CD4-positive, CD25-positive, alpha-beta regulatory T cell (primary cell): ENCODE measurements around the gene EFL1. TPM values are rescaled to one million over a fixed set of nuclear protein-coding genes. Genes with fewer than 3 reads are reported as not detected.

Experiments used
- ATAC-seq, 2 donors: fragments of 150-1000 bp; cut with Tn5 transposase; one replicate each; pipeline ENCODE4 v1.10.0; 2021; ENCODE audit warnings: low read depth in 2 of 2, moderate number of reproducible peaks in 2 of 2, moderate library complexity in 1 of 2
- DNase-seq, 3 donors: peaks; one replicate each; pipeline versions ENCODE4 v3.0.0 to v3.0.0-alpha.2; 2012 to 2022; ENCODE audit warnings: mixed read lengths in 1 of 3
- H3K27ac ChIP-seq: one replicate; pipeline ENCODE4 v1.7.0; 2013; ENCODE audit warnings: mild to moderate bottlenecking, low read length; ENCODE audit not compliant: insufficient read depth, poor library complexity, severe bottlenecking
- H3K27me3 ChIP-seq: one replicate; pipeline ENCODE4 v1.7.0; 2013; ENCODE audit warnings: low read length; ENCODE audit not compliant: control insufficient read depth, insufficient read depth
- H3K36me3 ChIP-seq: one replicate; pipeline ENCODE4 v1.7.0; 2013; ENCODE audit warnings: mild to moderate bottlenecking, low read length, moderate library complexity; ENCODE audit not compliant: control insufficient read depth, insufficient read depth
- H3K4me1 ChIP-seq: 2 replicates; pipeline ENCODE4 v1.7.0; 2013; ENCODE audit warnings: mild to moderate bottlenecking, low read length; ENCODE audit not compliant: insufficient read depth, control insufficient read depth, poor library complexity, severe bottlenecking
- H3K4me3 ChIP-seq: one replicate; pipeline ENCODE4 v1.7.0; 2013; ENCODE audit warnings: low read depth, mild to moderate bottlenecking, low read length, moderate library complexity
- H3K9me3 ChIP-seq, 2 experiments: 1 replicate in 1 of 2; 2 replicates in 1 of 2; pipeline ENCODE4 v1.7.0; 2013; ENCODE audit warnings: low read length in 2 of 2, mild to moderate bottlenecking in 1 of 2, moderate library complexity in 1 of 2; ENCODE audit not compliant: control insufficient read depth in 2 of 2
- H3K27ac Mint-ChIP-seq, 3 donors: one replicate each; pipeline ENCODE4 v1.8.0; 2020 to 2022; ENCODE audit warnings: mild to moderate bottlenecking in 3 of 3, mixed read lengths in 3 of 3, moderate library complexity in 2 of 3
- H3K27me3 Mint-ChIP-seq: one replicate; pipeline ENCODE4 v1.8.0; 2022; ENCODE audit warnings: mild to moderate bottlenecking, mixed read lengths
- H3K36me3 Mint-ChIP-seq: one replicate; pipeline ENCODE4 v1.8.0; 2020; ENCODE audit warnings: mixed read lengths
- H3K4me1 Mint-ChIP-seq, 4 donors: one replicate each; pipeline ENCODE4 v1.8.0; 2020 to 2022; ENCODE audit warnings: mixed read lengths in 4 of 4, mild to moderate bottlenecking in 1 of 4
- H3K4me3 Mint-ChIP-seq, 4 donors: one replicate each; pipeline ENCODE4 v1.8.0; 2020 to 2022; ENCODE audit warnings: mild to moderate bottlenecking in 4 of 4, mixed read lengths in 4 of 4, moderate library complexity in 3 of 4
- H3K9me3 Mint-ChIP-seq, 7 donors: one replicate each; pipeline ENCODE4 v1.8.0; 2020 to 2022; ENCODE audit warnings: mixed read lengths in 7 of 7, mild to moderate bottlenecking in 3 of 7, moderate library complexity in 2 of 7
- polyA plus RNA-seq, 4 donors: library from polyadenylated mRNA; unstranded; fragments of 300-500 nt; fragmentation: Illumina TruSeq; gene quantifications; one replicate each; pipeline ENCODE4 v1.2.3, GENCODE V29; 2021
- total RNA-seq: library from RNA; stranded (reverse); gene quantifications from one replicate; pipeline ENCODE4 v1.2.3, GENCODE V29; 2022

The EFL1 gene
- total and polyA plus RNA-seq, 5 donors from 2014 or later = 11.6 to 18.2 (median 16.3) TPM

DNA sequence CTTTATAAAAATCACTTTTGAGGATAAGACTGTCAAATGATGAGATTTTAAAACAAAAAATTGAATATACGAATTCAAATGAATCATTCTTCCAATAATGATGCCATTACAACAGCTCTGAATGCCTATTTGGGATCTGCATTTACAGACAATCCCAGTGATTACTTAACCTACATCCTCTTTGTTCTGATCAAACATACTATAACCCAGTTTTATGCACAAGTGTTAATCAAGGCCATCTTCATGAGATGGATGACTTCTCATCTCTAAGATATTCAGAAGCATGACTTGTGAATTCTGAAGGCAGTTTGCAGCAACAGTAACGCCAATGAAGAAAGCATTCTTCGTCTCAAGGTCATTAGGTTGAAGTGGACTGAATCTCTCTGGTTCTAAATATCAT lies 126.4 kb downstream of the EFL1 start:
- Histone ChIP-seq H3K4me3 (no peak overlapping the region), H3K27ac (no peak overlapping the region), H3K27me3 (no peaks in the 10 kb centered on the region), H3K9me3 (no peaks in the 10 kb centered on the region), H3K4me1 (no peaks in the 10 kb centered on the region), H3K36me3 (peaks cover 27% of the 10 kb centered on the region)
- Mint-ChIP-seq H3K36me3 (peaks cover 48% of the 10 kb centered on the region), H3K4me1 (peaks cover 5 to 16% (median 9%) of the 10 kb centered on the region in 4 donors), H3K27ac (no peak overlapping the region), H3K27me3 (no peaks in the 10 kb centered on the region), H3K4me3 (no peak overlapping the region), H3K9me3 (no peaks in the 10 kb centered on the region)
- DNase-seq = no peak
- ATAC-seq = no peak

GRCh38 chr15:82135638-82136037 lies 126.9 kb downstream of the EFL1 start:
- H3K4me1 ChIP-seq = no peaks in the 10 kb centered on the region
- no peaks in the 10 kb centered on the region for H3K27me3 ChIP-seq
- Mint-ChIP-seq H3K36me3 (peaks cover 50% of the 10 kb centered on the region), H3K4me3 (no peak overlapping the region), H3K27ac (no peak overlapping the region), H3K9me3 (no peaks in the 10 kb centered on the region), H3K4me1 (peaks cover 5 to 12% (median 9%) of the 10 kb centered on the region in 4 donors), H3K27me3 (no peaks in the 10 kb centered on the region)
- no peak for ATAC-seq
- no peak overlapping the region for H3K27ac ChIP-seq
- no peaks in the 10 kb centered on the region for H3K9me3 ChIP-seq
- peaks cover 29% of the 10 kb centered on the region for H3K36me3 ChIP-seq
- no peak overlapping the region for H3K4me3 ChIP-seq
- no peak for DNase-seq

- H3K4me3 Mint-ChIP-seq = no peak overlapping the region
- no peaks in the 10 kb centered on the region for H3K27me3 Mint-ChIP-seq
- Histone ChIP-seq H3K36me3 (peaks cover 39% of the 10 kb centered on the region), H3K27ac (no peak overlapping the region), H3K27me3 (no peaks in the 10 kb centered on the region), H3K4me3 (no peak overlapping the region), H3K9me3 (no peaks in the 10 kb centered on the region), H3K4me1 (no peaks in the 10 kb centered on the region)
- no peaks in the 10 kb centered on the region for H3K9me3 Mint-ChIP-seq
- no peak for ATAC-seq
- no peak for DNase-seq
- H3K36me3 Mint-ChIP-seq = peaks cover 58% of the 10 kb centered on the region
- peaks cover 0 to 2% (median under 1%) of the 10 kb centered on the region in 4 donors for H3K4me1 Mint-ChIP-seq
- no peak overlapping the region for H3K27ac Mint-ChIP-seq
Measured at GRCh38 chr15:82134461-82134860, 128.1 kb downstream of the EFL1 start.

- Mint-ChIP-seq H3K9me3 (no peaks in the 10 kb centered on the region), H3K27ac (peak overlapping the region in 2 of 3 donors; percentile 16 to 20), H3K27me3 (no peaks in the 10 kb centered on the region), H3K4me1 (peaks cover 0 to 1% (median 0%) of the 10 kb centered on the region in 4 donors), H3K4me3 (no peak overlapping the region), H3K36me3 (peaks cover 62% of the 10 kb centered on the region)
- Histone ChIP-seq H3K4me1 (no peaks in the 10 kb centered on the region), H3K36me3 (peaks cover 47% of the 10 kb centered on the region), H3K27me3 (no peaks in the 10 kb centered on the region), H3K27ac (no peak overlapping the region), H3K9me3 (no peaks in the 10 kb centered on the region), H3K4me3 (no peak overlapping the region)
- DNase-seq (no peak), ATAC-seq (no peak)
Measured at GRCh38 chr15:82133251-82133650, 129.3 kb downstream of the EFL1 start.

DNA sequence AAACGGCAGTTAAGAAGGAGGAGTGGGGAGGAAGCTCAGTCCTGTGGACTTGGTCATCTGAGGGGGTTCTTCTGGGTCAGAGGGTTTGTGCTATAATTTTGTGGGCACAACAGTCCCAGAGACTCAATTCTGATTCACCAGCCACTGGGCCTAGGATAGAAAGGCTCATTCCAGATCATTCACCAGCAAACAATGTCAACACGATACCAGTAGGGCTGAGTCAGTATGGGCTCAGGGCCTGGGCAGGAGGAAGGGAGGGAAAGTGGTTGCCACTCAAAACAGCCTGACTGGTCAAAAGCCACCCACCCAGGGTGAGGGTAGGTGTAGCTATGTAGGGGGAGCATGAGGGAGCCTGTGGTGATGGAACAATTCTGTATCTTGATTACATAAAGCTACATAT lies 129.8 kb downstream of the EFL1 start:
- no peak overlapping the region for H3K27ac Mint-ChIP-seq
- ATAC-seq (no peak), DNase-seq (no peak)
- Histone ChIP-seq H3K9me3 (no peaks in the 10 kb centered on the region), H3K4me3 (no peak overlapping the region), H3K27ac (no peak overlapping the region), H3K36me3 (peaks cover 45% of the 10 kb centered on the region), H3K27me3 (no peaks in the 10 kb centered on the region), H3K4me1 (no peaks in the 10 kb centered on the region)
- peaks cover 61% of the 10 kb centered on the region for H3K36me3 Mint-ChIP-seq
- H3K4me3 Mint-ChIP-seq = no peak overlapping the region
- H3K9me3 Mint-ChIP-seq = no peaks in the 10 kb centered on the region
- peaks cover 0 to 1% (median 0%) of the 10 kb centered on the region in 4 donors for H3K4me1 Mint-ChIP-seq
- no peaks in the 10 kb centered on the region for H3K27me3 Mint-ChIP-seq

DNA sequence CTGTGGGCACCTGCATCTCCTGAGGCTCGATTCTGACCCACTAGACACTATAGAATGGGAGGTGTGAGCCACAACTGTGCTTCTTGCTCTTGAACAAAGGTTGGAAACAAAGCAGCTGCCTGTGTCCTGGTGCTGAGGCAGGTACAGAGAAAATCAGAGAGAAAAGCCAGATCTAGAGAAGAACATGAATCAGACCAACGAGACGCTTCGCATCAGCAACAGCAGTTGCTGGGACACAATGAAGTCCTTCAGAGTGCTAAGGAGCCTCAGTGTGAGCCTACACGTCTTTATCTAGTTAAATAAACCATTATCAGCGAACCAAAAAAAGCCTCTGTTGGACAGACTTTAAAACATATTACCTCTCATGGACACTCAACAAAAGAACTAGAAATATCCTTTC lies 130.4 kb downstream of the EFL1 start:
- no peak overlapping the region for H3K4me3 Mint-ChIP-seq
- no peak for DNase-seq
- H3K4me3 ChIP-seq = no peak overlapping the region
- H3K36me3 Mint-ChIP-seq = peaks cover 58% of the 10 kb centered on the region
- no peaks in the 10 kb centered on the region for H3K9me3 ChIP-seq
- H3K27me3 Mint-ChIP-seq = no peaks in the 10 kb centered on the region
- peaks cover 40% of the 10 kb centered on the region for H3K36me3 ChIP-seq
- H3K9me3 Mint-ChIP-seq = no peaks in the 10 kb centered on the region
- no peak for ATAC-seq
- H3K27me3 ChIP-seq = no peaks in the 10 kb centered on the region
- H3K4me1 ChIP-seq = no peaks in the 10 kb centered on the region
- H3K27ac ChIP-seq = no peak overlapping the region
- H3K27ac Mint-ChIP-seq = no peak overlapping the region
- peaks cover 0 to 1% (median 0%) of the 10 kb centered on the region in 4 donors for H3K4me1 Mint-ChIP-seq

DNA sequence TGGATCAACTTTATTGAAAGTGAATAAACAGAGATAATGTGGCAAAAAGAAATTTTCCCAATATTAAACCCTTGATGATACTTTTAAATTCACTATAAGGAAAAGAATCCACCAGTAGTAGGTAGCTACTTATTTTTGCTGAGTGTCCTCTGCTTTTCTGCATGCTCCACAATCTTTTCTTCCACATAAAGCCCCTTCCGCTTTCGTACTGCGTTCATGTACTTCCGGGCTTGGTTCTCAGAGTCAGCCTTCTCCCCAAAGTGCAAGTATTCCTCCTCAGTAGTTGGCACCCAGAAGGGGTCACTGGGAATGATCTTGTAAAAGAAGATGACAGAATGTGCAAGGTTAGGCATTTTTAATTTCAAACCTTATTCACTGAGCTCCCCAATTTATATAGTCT lies 132.3 kb downstream of the EFL1 start:
- Mint-ChIP-seq H3K27ac (no peak overlapping the region), H3K4me3 (no peak overlapping the region), H3K36me3 (peaks cover 56% of the 10 kb centered on the region), H3K4me1 (no peaks in the 10 kb centered on the region), H3K27me3 (no peaks in the 10 kb centered on the region), H3K9me3 (no peaks in the 10 kb centered on the region)
- Histone ChIP-seq H3K4me1 (no peaks in the 10 kb centered on the region), H3K9me3 (no peaks in the 10 kb centered on the region), H3K27me3 (no peaks in the 10 kb centered on the region), H3K4me3 (no peak overlapping the region), H3K27ac (no peak overlapping the region), H3K36me3 (peaks cover 29% of the 10 kb centered on the region)
- no peak for DNase-seq
- no peak for ATAC-seq

GRCh38 chr15:82129761-82130160 lies 132.8 kb downstream of the EFL1 start:
- H3K27me3 Mint-ChIP-seq = no peaks in the 10 kb centered on the region
- H3K36me3 Mint-ChIP-seq = peaks cover 58% of the 10 kb centered on the region
- Histone ChIP-seq H3K4me3 (no peak overlapping the region), H3K27ac (no peak overlapping the region), H3K27me3 (no peaks in the 10 kb centered on the region), H3K4me1 (no peaks in the 10 kb centered on the region), H3K36me3 (peaks cover 29% of the 10 kb centered on the region), H3K9me3 (no peaks in the 10 kb centered on the region)
- H3K9me3 Mint-ChIP-seq = no peaks in the 10 kb centered on the region
- H3K27ac Mint-ChIP-seq = no peak overlapping the region
- DNase-seq = no peak
- peaks cover 0 to 4% (median 2%) of the 10 kb centered on the region in 4 donors for H3K4me1 Mint-ChIP-seq
- no peak overlapping the region for H3K4me3 Mint-ChIP-seq
- ATAC-seq = no peak
